GM21515 (cell line): ENCODE results near the gene RHOD.

ENCODE experiments used
- ATAC-seq: cut with Tn5 transposase; IDR thresholded peaks from one replicate; pipeline ENCODE4 v1.9.1; 2021; ENCODE audit not compliant: unreplicated experiment

RHOD gene

GRCh38 chr11:67056267-67057204 lies at the start of gene RHOD:
Gene RHOD (plus strand): TSS chr11:67056847. CDS start chr11:67056903, 56 bp downstream.
- no peak for ATAC-seq

- no peak for ATAC-seq
Measured at GRCh38 chr11:67007126-67007525, 49.5 kb upstream of the RHOD start.

GRCh38 chr11:67010296-67010905 lies 46.2 kb upstream of the RHOD start:
- ATAC-seq = no peak

- ATAC-seq = no peak
Measured at GRCh38 chr11:67013511-67014045, 43.1 kb upstream of the RHOD start.

- ATAC-seq = no peak
Measured at GRCh38 chr11:67014343-67014742, 42.3 kb upstream of the RHOD start.

- no peak for ATAC-seq
Measured at GRCh38 chr11:67015048-67015447, 41.6 kb upstream of the RHOD start.

- ATAC-seq = no peak
Measured at GRCh38 chr11:67016550-67016949, 40.1 kb upstream of the RHOD start.

GRCh38 chr11:67020949-67021348 lies 35.7 kb upstream of the RHOD start:
- ATAC-seq = no peak

- no peak for ATAC-seq
Measured at GRCh38 chr11:67022341-67022933, 34.2 kb upstream of the RHOD start.

GRCh38 chr11:67022961-67023956 lies 33.4 kb upstream of the RHOD start, which contains the start of gene SYT12:
Gene SYT12 (plus strand): TSS chr11:67023134. CDS start chr11:67030145, 7,011 bp downstream.
- ATAC-seq = no peak

- ATAC-seq = no peak
Measured at GRCh38 chr11:67023957-67024353, 32.7 kb upstream of the RHOD start.

- ATAC-seq = no peak
Measured at GRCh38 chr11:67024410-67024809, 32.2 kb upstream of the RHOD start.

GRCh38 chr11:67024966-67025365 lies 31.7 kb upstream of the RHOD start:
- no peak for ATAC-seq

GRCh38 chr11:67025750-67026149 lies 30.9 kb upstream of the RHOD start:
- ATAC-seq = no peak

- ATAC-seq = no peak
Measured at GRCh38 chr11:67026941-67027340, 29.7 kb upstream of the RHOD start.

GRCh38 chr11:67027483-67027930 lies 29.1 kb upstream of the RHOD start:
- ATAC-seq = peak; percentile 22

GRCh38 chr11:67027943-67028542 lies 28.6 kb upstream of the RHOD start:
- ATAC-seq = peak; percentile 59

GRCh38 chr11:67029146-67029545 lies 27.5 kb upstream of the RHOD start:
- no peak for ATAC-seq

GRCh38 chr11:67030976-67031375 lies 25.7 kb upstream of the RHOD start:
- no peak for ATAC-seq
